Hepatocyte (in vitro differentiated cells): ENCODE data around the gene PLRG1.

Experiments used
- CTCF ChIP-seq: fragments of 200-600 bp; sonication (generic); IDR thresholded peaks from 2 replicates; pipeline ENCODE4 v1.5.1; 2016; ENCODE audit warnings: antibody characterized with exemption, mild to moderate bottlenecking; ENCODE audit not compliant: poor library complexity
- EZH2 ChIP-seq: fragments of 200-600 bp; sonication (generic); IDR thresholded peaks from 2 replicates; pipeline ENCODE4 v1.6.1; 2016; ENCODE audit warnings: antibody characterized with exemption, mild to moderate bottlenecking, borderline replicate concordance
- EZH2phosphoT487 ChIP-seq: fragments of 200-600 bp; sonication (generic); IDR thresholded peaks from one replicate; pipeline ENCODE4 v1.6.1; 2018; ENCODE audit warnings: antibody characterized with exemption, mild to moderate bottlenecking, low read depth, moderate library complexity; ENCODE audit not compliant: unreplicated experiment, severe bottlenecking

GRCh38 chr4:154529728-154530519 lies 20.3 kb downstream of the PLRG1 start:
- TF ChIP-seq CTCF (no peak), EZH2 (no peak), EZH2phosphoT487 (no peak)
